K562 (cell line): ENCODE data around the gene PNRC2. TPM values are rescaled to one million over a fixed set of nuclear protein-coding genes. Genes with fewer than 3 reads are reported as not detected.
A peak's percentile ranks its signal among the peaks of the same experiment; 100 is the strongest.

Experiments used
- ATAC-seq: fragments of 200-7000 bp; cut with Tn5 transposase; 3 replicates; pipeline ENCODE4 v1.9.1; 2020; ENCODE audit warnings: moderate library complexity
- BruUV-seq: library from RNA; stranded (reverse); fragments of 400-500 nt; replicated peaks from 2 replicates; lab custom pipeline; 2021; lab: Mats Ljungman, UMichigan
- CTCF ChIA-PET: fragments of 300-600 bp; formaldehyde crosslinking; extraction: SDS; loops from one replicate; lab custom pipeline; 2021; ENCODE audit warnings: low intra/inter-chr PET ratio; lab: Yijun Ruan, JAX
- POLR2A ChIA-PET: fragments of 300-600, 350-650 bp; sonication (Branson Sonifier 250); formaldehyde crosslinking; extraction: SDS; loops from one replicate; lab custom pipeline; 2021; ENCODE audit warnings: antibody characterized with exemption, inconsistent platforms; lab: Yijun Ruan, JAX
- DNase-seq, 4 experiments: peaks; one replicate each; pipeline versions ENCODE4 v3.0.0 to v3.0.0-alpha.2; 2011 to 2018; ENCODE audit warnings: low spot score in 3 of 4, mixed read lengths in 3 of 4; ENCODE audit errors: extremely low read depth in 1 of 4
- FAIRE-seq: peaks from 2 replicates; lab custom pipeline; 2011; peaks lifted over from hg19 to GRCh38; lab: Jason Lieb, UNC
- H2AFZ ChIP-seq: 2 replicates; pipeline ENCODE4 v1.6.0; 2011; ENCODE audit warnings: low read depth, low read length, control low read depth, inconsistent platforms
- H3K27ac ChIP-seq: fragments of 200-600 bp; 3 replicates; pipeline ENCODE4 v1.8.0; 2011; ENCODE audit warnings: low read depth, mild to moderate bottlenecking, control low read depth, inconsistent platforms, low read length, moderate library complexity, mixed read lengths; ENCODE audit errors: extremely low read depth
- H3K27me3 ChIP-seq, 2 experiments: fragments of 300-600 bp in 1 of 2; 2 replicates in 1 of 2; 3 replicates in 1 of 2; pipeline versions ENCODE4 v1.6.0 to v1.8.0; 2011; ENCODE audit warnings: inconsistent platforms in 2 of 2, low read length in 2 of 2, mild to moderate bottlenecking in 1 of 2, mixed read lengths in 1 of 2, moderate library complexity in 1 of 2; ENCODE audit not compliant: control insufficient read depth in 2 of 2, insufficient read depth in 2 of 2
- H3K36me3 ChIP-seq: fragments of 300-600 bp; 3 replicates; pipeline ENCODE4 v1.8.0; 2011; ENCODE audit warnings: mild to moderate bottlenecking, low read length, inconsistent platforms; ENCODE audit not compliant: control insufficient read depth, insufficient read depth
- H3K4me1 ChIP-seq, 2 experiments: fragments of 200-600 bp in 1 of 2; replicated peaks in 1 of 2; 2 replicates in 1 of 2; 3 replicates in 1 of 2; pipeline versions ENCODE4 v1.5.1 to v1.8.0; 2011; ENCODE audit warnings: inconsistent platforms in 2 of 2, low read length in 2 of 2, mild to moderate bottlenecking in 1 of 2, mixed read lengths in 1 of 2, moderate library complexity in 1 of 2; ENCODE audit not compliant: control insufficient read depth in 2 of 2, insufficient read depth in 2 of 2
- H3K4me2 ChIP-seq: 2 replicates; pipeline ENCODE4 v1.6.1; 2011; ENCODE audit warnings: low read length, control low read depth, inconsistent platforms, mixed read lengths; ENCODE audit not compliant: insufficient read depth
- H3K4me3 ChIP-seq: fragments of 200-600 bp; sonication (generic), shearing (Covaris generic); 2 replicates; pipeline ENCODE4 v1.5.1; 2016; ENCODE audit warnings: control low read depth, inconsistent platforms
- H3K79me2 ChIP-seq: fragments of 200-600 bp; 3 replicates; pipeline ENCODE4 v1.8.0; 2011; ENCODE audit warnings: low read length, inconsistent platforms; ENCODE audit not compliant: control insufficient read depth, insufficient read depth
- H3K9ac ChIP-seq, 2 experiments: 2 replicates each; pipeline versions ENCODE4 v1.6.0 to v1.6.1; 2011; ENCODE audit warnings: low read depth in 2 of 2, low read length in 2 of 2, control low read depth in 1 of 2, inconsistent platforms in 1 of 2, mild to moderate bottlenecking in 1 of 2, mixed read lengths in 1 of 2; ENCODE audit not compliant: insufficient read depth in 1 of 2
- H3K9me1 ChIP-seq: one replicate; pipeline ENCODE4 v1.6.0; 2011; ENCODE audit warnings: inconsistent platforms, mild to moderate bottlenecking, low read length, moderate library complexity; ENCODE audit not compliant: control insufficient read depth, insufficient read depth
- H3K9me3 ChIP-seq: replicated peaks from 2 replicates; pipeline ENCODE4 v1.5.1; 2011; ENCODE audit warnings: low read depth, low read length, inconsistent platforms; ENCODE audit not compliant: control insufficient read depth, insufficient read depth
- H4K20me1 ChIP-seq: replicated peaks from 2 replicates; pipeline ENCODE4 v1.6.1; 2011; ENCODE audit warnings: low read length, inconsistent platforms, mixed read lengths; ENCODE audit not compliant: control insufficient read depth, insufficient read depth
- ADNP ChIP-seq: fragments of 200-800 bp; sonication (Bioruptor generic); IDR thresholded peaks from 2 replicates; pipeline ENCODE4 v1.6.1; 2016; ENCODE audit warnings: missing genetic modification characterization, missing compliant biosample characterization
- CBFB ChIP-seq: sonication (generic); formaldehyde crosslinking; IDR thresholded peaks from 2 replicates; pipeline ENCODE4 v1.4.0; 2020; ENCODE audit warnings: mild to moderate bottlenecking, missing genetic modification reagents
- CTCF ChIP-seq, 3 experiments: IDR thresholded peaks in 2 of 3; conservative IDR thresholded peaks in 1 of 3; 2 replicates each; pipeline ENCODE4 v1.5.1; 2011 to 2012; ENCODE audit warnings: low read length in 3 of 3, mild to moderate bottlenecking in 3 of 3, control low read depth in 2 of 3, improper control_type of control experiment in 1 of 3, inconsistent platforms in 1 of 3, low read depth in 1 of 3, mixed read lengths in 1 of 3, moderate library complexity in 1 of 3; ENCODE audit not compliant: insufficient read depth in 2 of 3
- LCOR ChIP-seq: sonication (generic); formaldehyde crosslinking; IDR thresholded peaks from 2 replicates; pipeline ENCODE4 v1.8.0; 2022; ENCODE audit warnings: mild to moderate bottlenecking, missing genetic modification reagents
- POLR2H ChIP-seq: IDR thresholded peaks from 2 replicates; pipeline ENCODE4 v1.6.1; 2016; ENCODE audit warnings: missing genetic modification characterization, low read depth, mild to moderate bottlenecking, control low read depth, missing compliant biosample characterization, moderate library complexity
- WGBS: fragments of 100-300 bp; shearing (Covaris generic); methylation state at CpG from one replicate; pipeline ENCODE4 v1.1.6; 2016; ENCODE audit warnings: low coverage, mixed read lengths; ENCODE audit not compliant: insufficient coverage; ENCODE audit errors: missing lambda C conversion rate; 5-methylcytosine and 5-hydroxymethylcytosine counted together
- in situ Hi-C: fragments of 300-500 bp; cut with MboI; formaldehyde crosslinking; loops from 4 replicates; pipeline ENCODE4 v1.15.0; 2018; ENCODE audit warnings: inconsistent platforms, mixed read lengths
- intact Hi-C: fragments of 100-400 bp; cut with micrococcal nuclease; formaldehyde crosslinking; loops from 2 replicates; pipeline ENCODE4 v1.14.2; 2022
- polyA plus RNA-seq, 8 experiments: library from polyadenylated mRNA; depleted of rRNA in 4 of 8; stranded (reverse) in 5 of 8; unstranded in 3 of 8; fragments of >200 nt; fragmentation: Nextera tagmentation in 2 of 8; fragmentation: Illumina TruSeq in 1 of 8; extraction: Ambion mirVana in 2 of 8; extraction: Trizol in 1 of 8; gene quantifications; 2 replicates each; pipeline versions ENCODE4 v1.2.1 to v1.2.3, GENCODE V29; 2011 to 2014; ENCODE audit warnings: inconsistent platforms in 1 of 8, missing spikeins in 1 of 8
- total RNA-seq, 7 experiments: library from RNA; depleted of rRNA in 6 of 7; stranded (reverse); fragments of >200 nt in 6 of 7; fragmentation: Illumina TruSeq in 2 of 7; extraction: Trizol in 2 of 7; gene quantifications; 2 replicates each; pipeline versions ENCODE4 v1.2.1 to v1.2.3, GENCODE V29; 2011 to 2021; ENCODE audit warnings: low replicate concordance in 1 of 7
- TF ChIP-seq, protein P1 (sequence below): sonication (generic); formaldehyde crosslinking; IDR thresholded peaks from 2 replicates; pipeline ENCODE4 v1.8.0; 2023; ENCODE audit warnings: mild to moderate bottlenecking, missing genetic modification reagents

PNRC2 gene
- total and polyA plus RNA-seq, 9 of the 15 experiments (the other 6 are each of a cell fraction or from before 2014, with no cell fraction given): 127 to 303 (median 203) TPM

DNA sequence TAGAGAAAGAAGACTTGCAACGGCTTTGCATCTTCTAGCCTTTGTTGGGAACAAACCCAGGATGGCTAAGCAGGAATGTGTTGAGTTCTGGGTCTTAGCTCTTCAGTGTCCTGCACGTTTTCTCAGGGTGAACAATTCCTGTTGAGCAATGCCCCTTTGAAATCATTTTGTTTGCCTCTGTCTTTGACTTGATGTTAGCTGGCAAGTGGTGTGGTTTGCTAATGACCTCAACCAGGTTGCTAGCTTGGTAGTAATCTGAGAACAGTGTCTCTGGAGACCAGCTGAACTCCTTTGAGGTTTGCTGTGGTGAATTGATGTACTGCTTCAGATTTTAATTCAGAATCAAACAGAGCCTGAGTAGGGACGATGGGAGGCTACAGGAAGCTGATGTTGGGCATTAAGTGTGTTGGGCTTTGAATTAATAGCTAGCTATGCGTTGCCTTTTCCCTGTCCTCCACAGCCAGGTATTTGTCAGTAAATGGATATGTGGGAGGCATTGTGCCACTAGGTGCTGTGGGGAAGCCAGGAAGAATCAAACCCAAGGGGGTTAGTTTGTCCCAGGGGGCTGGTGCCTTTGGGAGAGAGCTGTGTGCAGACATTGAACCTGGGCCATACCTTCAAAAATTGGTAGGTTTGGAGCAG, 43.8 kb downstream of the PNRC2 start:
- WGBS: 1% methylated on average over 4 of the region's 4 CpGs
- Histone ChIP-seq H3K4me3 (no peak overlapping the region), H3K9me1 (no peaks in the 10 kb centered on the region), H3K27ac (no peak overlapping the region), H3K27me3 (peaks cover 26 to 37% of the 10 kb centered on the region in 2 experiments), H3K4me1 (no peaks in the 10 kb centered on the region), H3K79me2 (no peaks in the 10 kb centered on the region), H3K4me2 (no peak overlapping the region), H3K36me3 (no peaks in the 10 kb centered on the region), H2AFZ (no peak overlapping the region)
- ATAC-seq: no peak
- BruUV-seq: no TSS peak
- no peak for FAIRE-seq
- POLR2A ChIA-PET: interaction anchor here (0.5 to 1.6 kb wide), 5 partner anchors 8 to 520 kb away, joined by 3 to 5 read pairs (median 3); partner anchors contain the start of gene SRSF10
- DNase-seq: no peak
- no peak for TF ChIP-seq ADNP
- TF ChIP-seq POLR2H (tag): no peak
- TF ChIP-seq, all 486 proteins: peak for 0
- CTCF ChIA-PET: no interaction called here
- in situ Hi-C loops: no loop called here
- no peaks in the 10 kb centered on the region for H3K9me3 ChIP-seq
- intact Hi-C loops: no loop called here
- H3K9ac ChIP-seq: no peak overlapping the region
- H4K20me1 ChIP-seq: no peaks in the 10 kb centered on the region

DNA sequence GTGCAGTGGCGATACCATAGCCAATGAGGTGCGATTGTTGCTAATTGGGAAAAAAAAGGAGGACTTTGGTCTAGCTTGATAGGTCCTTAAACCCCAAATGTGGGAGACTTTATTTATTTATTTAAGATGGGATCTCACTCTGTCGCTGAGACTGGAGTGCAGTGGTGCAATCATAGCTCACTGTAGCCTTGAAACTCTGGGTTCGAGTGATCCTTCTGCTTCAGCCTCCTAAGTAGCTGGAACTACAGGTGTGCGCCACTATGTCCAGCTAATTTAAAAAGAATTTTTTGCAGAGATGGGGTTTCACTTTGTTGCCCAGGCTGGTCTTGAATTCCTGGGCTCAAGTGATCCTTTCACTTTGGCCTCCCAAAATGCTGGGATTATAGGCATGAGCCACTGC, 44.5 kb downstream of the PNRC2 start:
- ATAC-seq (no peak), FAIRE-seq (no peak)
- Histone ChIP-seq H3K36me3 (no peaks in the 10 kb centered on the region), H3K4me2 (no peak overlapping the region), H3K27me3 (peaks cover 26 to 38% of the 10 kb centered on the region in 2 experiments), H3K9me1 (no peaks in the 10 kb centered on the region), H4K20me1 (no peaks in the 10 kb centered on the region), H2AFZ (no peak overlapping the region), H3K9me3 (no peaks in the 10 kb centered on the region)
- no TSS peak for BruUV-seq
- intact Hi-C loops: no loop called here
- in situ Hi-C loops: no loop called here
- ChIA-PET POLR2A (interaction anchor here (0.5 to 1.6 kb wide), 5 partner anchors 9 to 521 kb away, joined by 3 to 5 read pairs (median 3); partner anchors contain the start of gene SRSF10), CTCF (no interaction called here)
- 2% methylated on average over 5 of the region's 5 CpGs for WGBS
- TF ChIP-seq, protein P1, sequence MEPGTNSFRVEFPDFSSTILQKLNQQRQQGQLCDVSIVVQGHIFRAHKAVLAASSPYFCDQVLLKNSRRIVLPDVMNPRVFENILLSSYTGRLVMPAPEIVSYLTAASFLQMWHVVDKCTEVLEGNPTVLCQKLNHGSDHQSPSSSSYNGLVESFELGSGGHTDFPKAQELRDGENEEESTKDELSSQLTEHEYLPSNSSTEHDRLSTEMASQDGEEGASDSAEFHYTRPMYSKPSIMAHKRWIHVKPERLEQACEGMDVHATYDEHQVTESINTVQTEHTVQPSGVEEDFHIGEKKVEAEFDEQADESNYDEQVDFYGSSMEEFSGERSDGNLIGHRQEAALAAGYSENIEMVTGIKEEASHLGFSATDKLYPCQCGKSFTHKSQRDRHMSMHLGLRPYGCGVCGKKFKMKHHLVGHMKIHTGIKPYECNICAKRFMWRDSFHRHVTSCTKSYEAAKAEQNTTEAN: no peak
- TF ChIP-seq CTCF (IDR thresholded peaks at IDR 0.05 in 2 of 3, conservative IDR thresholded peaks at IDR 0.05 in 1 of 3; ENCODE audit: insufficient read depth in 2 of 3, low read depth in 1 of 3, low read length in 3 of 3): 0 out of 6 replicates have a peak, but pooled peaks of 1 of the 3 experiments have one; percentile 27
- TF ChIP-seq LCOR (CRISPR knock-in tag): no peak
- TF ChIP-seq CBFB: no peak
- TF ChIP-seq, all 486 proteins: peak for 1
- Histone ChIP-seq H3K79me2 (no peaks in the 10 kb centered on the region), H3K27ac (no peak overlapping the region), H3K4me1 (no peaks in the 10 kb centered on the region), H3K4me3 (no peak overlapping the region), H3K9ac (no peak overlapping the region)
- no peak for DNase-seq
